PC-9 (cell line): ENCODE measurements around the gene TMEM87A. TPM values are rescaled to one million over a fixed set of nuclear protein-coding genes. Genes with fewer than 3 reads are reported as not detected.

ENCODE experiments used
- BruUV-seq: library from RNA; stranded (reverse); fragments of 400-500 nt; replicated peaks from 2 replicates; lab custom pipeline; 2021; lab: Mats Ljungman, UMichigan
- CTCF ChIA-PET: fragments of 300-600 bp; sonication (Branson Sonifier 250); formaldehyde crosslinking; loops from one replicate; lab custom pipeline; 2022; ENCODE audit warnings: antibody characterized with exemption; lab: Charles Lee
- POLR2A ChIA-PET: fragments of 300-600 bp; sonication (Branson Sonifier 250); formaldehyde crosslinking; loops from one replicate; lab custom pipeline; 2022; ENCODE audit warnings: antibody characterized with exemption; ENCODE audit not compliant: unreplicated experiment; lab: Charles Lee
- DNase-seq, 2 experiments: peaks; one replicate each; pipeline versions ENCODE4 v3.0.0 to v3.0.0-alpha.2; 2015 to 2022; ENCODE audit warnings: mixed read lengths in 1 of 2
- H2AFZ ChIP-seq: fragments of 200-600 bp; sonication (generic); 2 replicates; pipeline ENCODE4 v1.8.1; 2017; ENCODE audit warnings: antibody characterized with exemption
- H3F3A ChIP-seq: fragments of 200-600 bp; sonication (generic); 2 replicates; pipeline ENCODE4 v1.8.1; 2017; ENCODE audit warnings: antibody characterized with exemption, mild to moderate bottlenecking, low read depth; ENCODE audit not compliant: insufficient read depth
- H3K27ac ChIP-seq: fragments of 200-600 bp; sonication (generic); 2 replicates; pipeline ENCODE4 v1.6.1; 2016; ENCODE audit warnings: mixed run types
- H3K27me3 ChIP-seq: fragments of 200-600 bp; sonication (generic); 2 replicates; pipeline ENCODE4 v1.6.1; 2016; ENCODE audit warnings: low read depth, mixed run types; ENCODE audit not compliant: insufficient read depth
- H3K36me3 ChIP-seq: fragments of 200-600 bp; sonication (generic); 2 replicates; pipeline ENCODE4 v1.6.1; 2016; ENCODE audit warnings: low read depth, mixed run types
- H3K4me1 ChIP-seq: fragments of 200-600 bp; sonication (generic); replicated peaks from 2 replicates; pipeline ENCODE4 v1.6.1; 2016; ENCODE audit warnings: mixed run types; ENCODE audit not compliant: insufficient read depth
- H3K4me2 ChIP-seq: fragments of 200-600 bp; sonication (generic); 2 replicates; pipeline ENCODE4 v1.6.1; 2017; ENCODE audit warnings: mixed run types
- H3K4me3 ChIP-seq: fragments of 200-600 bp; sonication (generic); 2 replicates; pipeline ENCODE4 v1.6.1; 2016; ENCODE audit warnings: mixed run types
- H3K79me2 ChIP-seq: fragments of 200-600 bp; sonication (generic); 2 replicates; pipeline ENCODE4 v1.6.1; 2017; ENCODE audit warnings: low read depth, mixed run types
- H3K9me2 ChIP-seq: fragments of 200-600 bp; sonication (generic); 2 replicates; pipeline ENCODE4 v1.8.1; 2017; ENCODE audit warnings: mild to moderate bottlenecking; ENCODE audit not compliant: insufficient read depth
- H3K9me3 ChIP-seq: fragments of 200-600 bp; sonication (generic); 2 replicates; pipeline ENCODE4 v1.8.1; 2016; ENCODE audit warnings: low read depth; ENCODE audit not compliant: insufficient read depth
- H4K20me1 ChIP-seq: fragments of 200-600 bp; sonication (generic); 2 replicates; pipeline ENCODE4 v1.8.1; 2017; ENCODE audit not compliant: insufficient read depth
- CTCF ChIP-seq: fragments of 200-600 bp; sonication (generic); conservative IDR thresholded peaks from 2 replicates; pipeline ENCODE4 v1.6.1; 2017; ENCODE audit warnings: mixed run types, antibody characterized with exemption, mild to moderate bottlenecking, moderate library complexity
- EZH2 ChIP-seq: fragments of 200-600 bp; sonication (generic); IDR thresholded peaks from 2 replicates; pipeline ENCODE4 v1.8.0; 2017; ENCODE audit warnings: antibody characterized with exemption, low read depth
- intact Hi-C: fragments of 100-400 bp; cut with micrococcal nuclease; formaldehyde crosslinking; loops from one replicate; pipeline ENCODE4 v1.10.0; 2022; ENCODE audit not compliant: unreplicated experiment
- total RNA-seq: library from RNA; stranded (reverse); gene quantifications from 2 replicates; pipeline ENCODE4 v1.2.3, GENCODE V29; 2021

Gene TMEM87A
- total RNA-seq, 1 experiment from 2014 or later: 45.1 TPM

- Histone ChIP-seq H3F3A (no peaks in the 10 kb centered on the region), H3K4me3 (no peak overlapping the region), H3K4me2 (no peak overlapping the region), H3K9me3 (no peaks in the 10 kb centered on the region), H3K27me3 (no peaks in the 10 kb centered on the region), H3K4me1 (no peaks in the 10 kb centered on the region), H3K27ac (no peak overlapping the region), H3K79me2 (no peaks in the 10 kb centered on the region), H2AFZ (no peak overlapping the region), H4K20me1 (no peaks in the 10 kb centered on the region), H3K36me3 (no peaks in the 10 kb centered on the region), H3K9me2 (no peaks in the 10 kb centered on the region)
- ChIA-PET CTCF (no interaction called here), POLR2A (no interaction called here)
- intact Hi-C loops: no loop called here
- DNase-seq: no peak
- no peak for TF ChIP-seq EZH2
- no peak for TF ChIP-seq CTCF
- BruUV-seq: no TSS peak
These were observed 42.3 kb upstream of the TMEM87A start for GRCh38 chr15:42315521-42315920.

GRCh38 chr15:42314818-42315217 lies 41.6 kb upstream of the TMEM87A start:
- ChIA-PET CTCF (no interaction called here), POLR2A (interaction anchor here (0.6 kb wide), 1 partner anchor 17 kb away, joined by 3 read pairs; no protein-coding TSS in a partner anchor)
- H3K9me2 ChIP-seq: no peaks in the 10 kb centered on the region
- no peak overlapping the region for H3K4me2 ChIP-seq
- no peak overlapping the region for H3K27ac ChIP-seq
- TF ChIP-seq EZH2 (no peak), CTCF (no peak)
- BruUV-seq: no TSS peak
- intact Hi-C loops: no loop called here
- no peaks in the 10 kb centered on the region for H3K36me3 ChIP-seq
- H4K20me1 ChIP-seq: no peaks in the 10 kb centered on the region
- DNase-seq: no peak
- no peaks in the 10 kb centered on the region for H3K79me2 ChIP-seq
- no peak overlapping the region for H3K4me3 ChIP-seq
- H2AFZ ChIP-seq: no peak overlapping the region
- no peaks in the 10 kb centered on the region for H3K9me3 ChIP-seq
- no peaks in the 10 kb centered on the region for H3K27me3 ChIP-seq
- H3K4me1 ChIP-seq: no peaks in the 10 kb centered on the region
- no peaks in the 10 kb centered on the region for H3F3A ChIP-seq

- no peaks in the 10 kb centered on the region for H3K9me3 ChIP-seq
- H4K20me1 ChIP-seq: no peaks in the 10 kb centered on the region
- H2AFZ ChIP-seq: no peak overlapping the region
- no peaks in the 10 kb centered on the region for H3K79me2 ChIP-seq
- no peak overlapping the region for H3K27ac ChIP-seq
- H3K9me2 ChIP-seq: no peaks in the 10 kb centered on the region
- TF ChIP-seq EZH2: no peak
- no peak for TF ChIP-seq CTCF
- H3K4me3 ChIP-seq: no peak overlapping the region
- H3F3A ChIP-seq: peaks cover 5% of the 10 kb centered on the region
- ChIA-PET CTCF (no interaction called here), POLR2A (no interaction called here)
- BruUV-seq: no TSS peak
- DNase-seq: no peak
- no peaks in the 10 kb centered on the region for H3K36me3 ChIP-seq
- intact Hi-C loops: no loop called here
- no peaks in the 10 kb centered on the region for H3K27me3 ChIP-seq
- H3K4me2 ChIP-seq: no peak overlapping the region
- peaks cover 8% of the 10 kb centered on the region for H3K4me1 ChIP-seq
These were observed 40.2 kb upstream of the TMEM87A start for GRCh38 chr15:42313463-42313862.
